ENCODE results near the gene MAP3K14.
"Not testable (repeated sequence)": the region's sequence is repeated elsewhere in the genome, so short reads cannot be mapped to it uniquely, and the experiment has no call there.

The MAP3K14 gene

GRCh38 chr17:45346216-45347015 is 29.6 kb upstream of the MAP3K14 start:
- H3K27me3 Mint-ChIP-seq (ENCODE audit: low read depth, poor library complexity), result peaks cover 14% of the 10 kb centered on the region
- H3K36me3 Mint-ChIP-seq (ENCODE audit: low read depth), result no peaks in the 10 kb centered on the region
- peaks cover 24% of the 10 kb centered on the region for H3K4me1 Mint-ChIP-seq
- H3K27ac Mint-ChIP-seq, result no peak overlapping the region
- H3K9me3 Mint-ChIP-seq, result peaks cover 9% of the 10 kb centered on the region
- DNase-seq, result no peak
- no peak overlapping the region for H3K4me3 Mint-ChIP-seq
- TF ChIP-seq, protein P1, sequence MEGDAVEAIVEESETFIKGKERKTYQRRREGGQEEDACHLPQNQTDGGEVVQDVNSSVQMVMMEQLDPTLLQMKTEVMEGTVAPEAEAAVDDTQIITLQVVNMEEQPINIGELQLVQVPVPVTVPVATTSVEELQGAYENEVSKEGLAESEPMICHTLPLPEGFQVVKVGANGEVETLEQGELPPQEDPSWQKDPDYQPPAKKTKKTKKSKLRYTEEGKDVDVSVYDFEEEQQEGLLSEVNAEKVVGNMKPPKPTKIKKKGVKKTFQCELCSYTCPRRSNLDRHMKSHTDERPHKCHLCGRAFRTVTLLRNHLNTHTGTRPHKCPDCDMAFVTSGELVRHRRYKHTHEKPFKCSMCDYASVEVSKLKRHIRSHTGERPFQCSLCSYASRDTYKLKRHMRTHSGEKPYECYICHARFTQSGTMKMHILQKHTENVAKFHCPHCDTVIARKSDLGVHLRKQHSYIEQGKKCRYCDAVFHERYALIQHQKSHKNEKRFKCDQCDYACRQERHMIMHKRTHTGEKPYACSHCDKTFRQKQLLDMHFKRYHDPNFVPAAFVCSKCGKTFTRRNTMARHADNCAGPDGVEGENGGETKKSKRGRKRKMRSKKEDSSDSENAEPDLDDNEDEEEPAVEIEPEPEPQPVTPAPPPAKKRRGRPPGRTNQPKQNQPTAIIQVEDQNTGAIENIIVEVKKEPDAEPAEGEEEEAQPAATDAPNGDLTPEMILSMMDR (IDR thresholded peaks at IDR 0.05), result no peak

DNA sequence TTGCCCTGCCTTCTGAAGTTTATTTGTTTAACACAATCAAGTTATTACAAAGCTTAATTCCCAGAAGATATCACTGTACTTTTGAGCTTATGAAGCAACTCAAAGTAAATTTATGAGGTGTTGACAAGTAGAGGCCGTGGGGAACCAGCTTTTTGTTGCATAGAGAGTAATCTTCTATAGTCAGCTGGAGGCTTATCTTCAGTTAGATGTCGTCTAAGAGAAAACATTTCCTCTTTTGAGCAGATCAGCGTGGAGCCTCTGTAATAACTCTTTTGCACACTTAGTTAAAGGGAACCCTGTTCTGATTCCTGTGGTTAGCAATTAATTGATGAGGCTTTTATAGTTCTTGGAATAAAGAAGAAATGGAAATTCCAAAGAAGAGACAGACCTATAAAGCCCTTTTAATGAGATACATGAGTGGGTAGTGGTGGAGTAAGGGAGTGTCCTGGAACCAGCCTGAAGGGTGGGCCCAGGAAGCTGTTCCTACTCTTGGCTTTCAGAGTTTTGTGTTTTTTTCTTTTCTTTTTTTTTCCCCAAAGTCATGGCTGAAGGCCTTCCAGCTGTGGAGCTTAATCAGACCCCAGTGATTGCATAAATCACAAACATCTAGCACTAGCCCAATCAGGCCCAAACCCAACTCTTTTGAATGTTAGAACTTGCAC is 28.9 kb upstream of the MAP3K14 start:
- H3K27me3 Mint-ChIP-seq (ENCODE audit: low read depth, poor library complexity), result peaks cover 14% of the 10 kb centered on the region
- no peak overlapping the region for H3K4me3 Mint-ChIP-seq
- peaks cover 3% of the 10 kb centered on the region for H3K9me3 Mint-ChIP-seq
- H3K4me1 Mint-ChIP-seq, result peaks cover 27% of the 10 kb centered on the region
- no peaks in the 10 kb centered on the region for H3K36me3 Mint-ChIP-seq (ENCODE audit: low read depth)
- no peak for DNase-seq
- TF ChIP-seq, protein P1 (IDR thresholded peaks at IDR 0.05), result no peak
- no peak overlapping the region for H3K27ac Mint-ChIP-seq

DNA sequence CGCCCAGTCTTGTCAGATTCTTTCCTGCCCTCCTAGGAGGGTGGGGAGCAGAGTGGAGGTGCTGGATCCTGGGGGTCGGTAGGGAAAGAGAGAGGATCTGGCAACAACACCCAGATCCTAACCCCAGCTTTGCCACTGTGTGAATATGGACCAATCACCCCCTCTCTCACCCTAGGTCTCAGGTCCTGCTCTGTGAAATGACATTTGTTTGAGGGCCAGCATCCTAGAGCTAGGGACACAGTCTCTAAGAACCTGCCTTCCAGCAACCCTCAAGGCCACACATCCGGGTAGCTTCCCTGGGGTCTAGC is 28.4 kb upstream of the MAP3K14 start:
- DNase-seq, result no peak
- peaks cover 3% of the 10 kb centered on the region for H3K9me3 Mint-ChIP-seq
- H3K36me3 Mint-ChIP-seq (ENCODE audit: low read depth), result no peaks in the 10 kb centered on the region
- peaks cover 27% of the 10 kb centered on the region for H3K4me1 Mint-ChIP-seq
- TF ChIP-seq, protein P1 (IDR thresholded peaks at IDR 0.05), result no peak
- H3K4me3 Mint-ChIP-seq, result no peak overlapping the region
- no peak overlapping the region for H3K27ac Mint-ChIP-seq
- H3K27me3 Mint-ChIP-seq (ENCODE audit: low read depth, poor library complexity), result peaks cover 14% of the 10 kb centered on the region

GRCh38 chr17:45343967-45344664 is 27.3 kb upstream of the MAP3K14 start:
- not testable (repeated sequence) for H3K27ac Mint-ChIP-seq; DNase-seq; H3K9me3 Mint-ChIP-seq; H3K4me3 Mint-ChIP-seq; H3K36me3 Mint-ChIP-seq (ENCODE audit: low read depth)
- Mint-ChIP-seq H3K4me1 (peaks cover 33% of the 10 kb centered on the region), H3K27me3 (ENCODE audit: low read depth, poor library complexity) (peaks cover 12% of the 10 kb centered on the region)

DNA sequence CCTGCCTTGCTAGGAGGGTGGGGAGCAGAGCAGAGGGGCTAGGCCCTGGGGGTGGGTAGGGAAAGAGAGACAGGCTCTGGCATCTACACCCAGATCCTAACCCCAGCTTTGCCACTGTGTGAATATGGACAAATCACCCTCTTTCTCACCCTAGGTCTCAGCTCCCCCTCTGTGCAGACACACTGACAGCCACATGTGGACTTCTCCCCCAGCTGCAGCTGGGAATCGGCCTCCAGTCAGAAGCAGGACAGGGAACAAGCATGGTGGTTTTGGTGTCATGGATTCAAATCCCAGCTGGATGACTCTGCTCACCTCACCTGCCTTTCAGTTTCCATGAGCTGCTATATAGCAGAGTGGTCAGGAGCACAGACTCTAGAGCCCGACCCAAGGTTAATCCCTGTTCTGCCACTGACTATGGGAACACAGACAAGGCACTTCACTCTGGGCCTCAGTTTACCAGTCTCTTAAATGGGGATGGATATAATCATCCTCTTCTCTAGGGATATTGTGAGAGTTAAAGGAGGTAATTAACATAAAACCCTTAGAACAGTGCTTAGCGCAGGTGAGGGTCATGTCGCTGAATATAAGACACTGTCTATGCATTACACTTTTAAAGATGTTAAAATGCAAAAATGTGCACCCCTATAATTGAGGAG is 26.2 kb upstream of the MAP3K14 start:
- Mint-ChIP-seq H3K9me3 (no peaks in the 10 kb centered on the region), H3K36me3 (ENCODE audit: low read depth) (no peaks in the 10 kb centered on the region), H3K4me3 (no peak overlapping the region), H3K4me1 (peaks cover 36% of the 10 kb centered on the region), H3K27me3 (ENCODE audit: low read depth, poor library complexity) (peaks cover 10% of the 10 kb centered on the region), H3K27ac (no peak overlapping the region)
- TF ChIP-seq, protein P1 (IDR thresholded peaks at IDR 0.05), result no peak
- DNase-seq, result no peak

DNA sequence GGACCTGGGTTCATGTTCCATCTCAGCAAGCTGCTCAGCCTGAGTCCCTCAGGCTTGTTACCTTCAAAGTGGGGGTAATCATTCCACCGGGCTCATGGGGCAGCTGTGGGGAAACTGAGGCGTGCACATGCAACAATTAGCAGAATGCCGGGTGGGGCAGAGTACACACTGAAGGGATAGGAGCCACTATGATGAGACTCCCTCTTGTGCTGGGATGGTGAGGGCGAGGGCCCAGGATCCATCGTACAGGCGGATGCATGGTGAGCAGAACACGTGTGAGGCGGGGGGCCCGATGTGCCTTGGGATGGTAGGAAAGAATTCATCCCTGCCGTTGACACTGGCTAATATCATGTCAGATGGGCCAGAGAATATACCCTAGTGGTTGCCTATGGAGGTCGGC is 25.5 kb upstream of the MAP3K14 start:
- no peak overlapping the region for H3K4me3 Mint-ChIP-seq
- no peak for DNase-seq
- H3K27me3 Mint-ChIP-seq (ENCODE audit: low read depth, poor library complexity), result peaks cover 10% of the 10 kb centered on the region
- H3K9me3 Mint-ChIP-seq, result no peaks in the 10 kb centered on the region
- TF ChIP-seq, protein P1 (IDR thresholded peaks at IDR 0.05), result no peak
- no peaks in the 10 kb centered on the region for H3K36me3 Mint-ChIP-seq (ENCODE audit: low read depth)
- H3K4me1 Mint-ChIP-seq, result peaks cover 41% of the 10 kb centered on the region
- H3K27ac Mint-ChIP-seq, result no peak overlapping the region
